ENCODE data around the gene ASB15. TPM values are rescaled to one million over a fixed set of nuclear protein-coding genes. Genes with fewer than 3 reads are reported as not detected.

The ASB15 gene
- total RNA-seq, 1 experiment from 2014 or later: not detected

- 0 out of 2 replicates have a peak, but pooled peaks cover 2% of the 10 kb centered on the region for H3K27me3 ChIP-seq (ENCODE audit: control insufficient read depth, insufficient read depth, low read length)
- BruUV-seq (replicated peaks): no TSS peak
- DNase-seq (ENCODE audit: low read depth, low spot score) (no peak), ATAC-seq (no peak)
- H3K4me3 ChIP-seq (ENCODE audit: low read depth in 2 of 2, low read length in 2 of 2): no peak overlapping the region
- no peaks in the 10 kb centered on the region for H3K36me3 ChIP-seq (ENCODE audit: control insufficient read depth, insufficient read depth, low read length)
- ChIA-PET CTCF (no interaction called here), POLR2A (no interaction called here)
- no peaks in the 10 kb centered on the region for H3K4me1 ChIP-seq (ENCODE audit: control insufficient read depth, insufficient read depth, low read length)
- in situ Hi-C loops (cut with HindIII; ENCODE audit: low pct_unique_long_range_greater_than_20kb, low sequenced_read_pairs): no loop called here
- H3K27ac ChIP-seq (ENCODE audit: low read length): no peak overlapping the region
- intact Hi-C loops (cut with micrococcal nuclease; ENCODE audit: unreplicated experiment): no loop called here
- TF ChIP-seq REST (IDR thresholded peaks at IDR 0.05; ENCODE audit: insufficient read depth in 1 of 2, low read depth in 2 of 2, low read length in 1 of 2) (no peak), TCF7L2 (IDR thresholded peaks at IDR 0.05; ENCODE audit: low read depth, low read length) (no peak), CTCF (IDR thresholded peaks at IDR 0.05) (no peak), POLR2AphosphoS5 (IDR thresholded peaks at IDR 0.05; ENCODE audit: low read depth, low read length) (no peak)
- H3K9me3 ChIP-seq (ENCODE audit: control insufficient read depth, insufficient read depth, low read depth, low read length): no peaks in the 10 kb centered on the region
These were observed 32.1 kb upstream of the ASB15 start for GRCh38 chr7:123569352-123570010.

GRCh38 chr7:123570390-123571182 lies 31.0 kb upstream of the ASB15 start:
- Histone ChIP-seq H3K27ac (ENCODE audit: low read length) (no peak overlapping the region), H3K4me1 (ENCODE audit: control insufficient read depth, insufficient read depth, low read length) (no peaks in the 10 kb centered on the region), H3K27me3 (ENCODE audit: control insufficient read depth, insufficient read depth, low read length) (peaks cover 2% of the 10 kb centered on the region; the same call in 1 of the 2 replicates), H3K9me3 (ENCODE audit: control insufficient read depth, insufficient read depth, low read depth, low read length) (no peaks in the 10 kb centered on the region), H3K36me3 (ENCODE audit: control insufficient read depth, insufficient read depth, low read length) (no peaks in the 10 kb centered on the region), H3K4me3 (ENCODE audit: low read depth in 2 of 2, low read length in 2 of 2) (no peak overlapping the region)
- ATAC-seq (no peak), DNase-seq (ENCODE audit: low read depth, low spot score) (no peak)
- ChIA-PET POLR2A (no interaction called here), CTCF (no interaction called here)
- intact Hi-C loops (cut with micrococcal nuclease; ENCODE audit: unreplicated experiment): no loop called here
- no TSS peak for BruUV-seq (replicated peaks)
- TF ChIP-seq CTCF (IDR thresholded peaks at IDR 0.05) (no peak), SIN3A (IDR thresholded peaks at IDR 0.05; ENCODE audit: borderline replicate concordance, insufficient read depth, low read depth, low read length) (no peak), REST (IDR thresholded peaks at IDR 0.05; ENCODE audit: insufficient read depth in 1 of 2, low read depth in 2 of 2, low read length in 1 of 2) (no peak), POLR2AphosphoS5 (IDR thresholded peaks at IDR 0.05; ENCODE audit: low read depth, low read length) (no peak), TCF7L2 (IDR thresholded peaks at IDR 0.05; ENCODE audit: low read depth, low read length) (no peak)
- in situ Hi-C loops (cut with HindIII; ENCODE audit: low pct_unique_long_range_greater_than_20kb, low sequenced_read_pairs): no loop called here

Measured in Panc1 (cell line).